ENCODE measurements around the gene DMXL1.

DNA sequence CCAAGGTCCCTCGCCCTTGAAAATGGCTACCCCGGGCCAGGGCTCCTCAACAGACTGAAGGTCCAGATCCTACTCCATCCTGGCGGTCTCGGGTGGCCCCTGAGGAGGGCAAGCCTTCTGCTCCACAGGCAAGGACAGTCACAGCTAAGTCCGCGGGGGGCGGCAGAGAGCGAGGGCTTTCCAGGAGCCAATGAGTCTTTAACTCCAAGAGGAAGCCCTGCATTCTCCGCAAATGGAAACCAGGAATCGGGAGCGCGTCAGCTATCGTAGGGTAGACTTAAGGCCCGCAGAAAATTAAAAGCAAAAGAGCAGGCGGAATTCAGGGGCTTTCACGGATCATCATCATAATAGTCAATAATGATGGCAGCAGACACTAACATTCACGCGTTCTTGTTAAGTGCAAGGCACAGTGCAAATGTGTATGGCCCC lies 197.1 kb downstream of the DMXL1 start:
- TF ChIP-seq TAF1 (IDR thresholded peaks at IDR 0.05; ENCODE audit: borderline replicate concordance, low read depth, low read length) (no peak), ELF1 (IDR thresholded peaks at IDR 0.05) (no peak), RXRA (IDR thresholded peaks at IDR 0.05; ENCODE audit: borderline replicate concordance, low read depth) (no peak), RAD21 (IDR thresholded peaks at IDR 0.05; ENCODE audit: low read length) (peak; percentile 5; the same call in 1 of the 2 replicates), GATA2 (CRISPR knock-in tag; IDR thresholded peaks at IDR 0.05) (no peak), CHD2 (IDR thresholded peaks at IDR 0.05; ENCODE audit: low read length, partially characterized antibody) (no peak), MXI1 (IDR thresholded peaks at IDR 0.05; ENCODE audit: low read depth, low read length) (no peak), RFX5 (IDR thresholded peaks at IDR 0.05; ENCODE audit: low read length) (peak; percentile 99), YY1 (IDR thresholded peaks at IDR 0.05; ENCODE audit: low read depth) (0 out of 2 replicates have a peak, but pooled peaks have one; percentile 18), EP300 (IDR thresholded peaks at IDR 0.05; ENCODE audit: borderline replicate concordance in 1 of 2, low read depth in 1 of 2, low read length in 1 of 2) (no peak), SMC3 (IDR thresholded peaks at IDR 0.05; ENCODE audit: low read depth, low read length) (peak; percentile 1; the same call in 1 of the 2 replicates)
- TF ChIP-seq, protein P1, sequence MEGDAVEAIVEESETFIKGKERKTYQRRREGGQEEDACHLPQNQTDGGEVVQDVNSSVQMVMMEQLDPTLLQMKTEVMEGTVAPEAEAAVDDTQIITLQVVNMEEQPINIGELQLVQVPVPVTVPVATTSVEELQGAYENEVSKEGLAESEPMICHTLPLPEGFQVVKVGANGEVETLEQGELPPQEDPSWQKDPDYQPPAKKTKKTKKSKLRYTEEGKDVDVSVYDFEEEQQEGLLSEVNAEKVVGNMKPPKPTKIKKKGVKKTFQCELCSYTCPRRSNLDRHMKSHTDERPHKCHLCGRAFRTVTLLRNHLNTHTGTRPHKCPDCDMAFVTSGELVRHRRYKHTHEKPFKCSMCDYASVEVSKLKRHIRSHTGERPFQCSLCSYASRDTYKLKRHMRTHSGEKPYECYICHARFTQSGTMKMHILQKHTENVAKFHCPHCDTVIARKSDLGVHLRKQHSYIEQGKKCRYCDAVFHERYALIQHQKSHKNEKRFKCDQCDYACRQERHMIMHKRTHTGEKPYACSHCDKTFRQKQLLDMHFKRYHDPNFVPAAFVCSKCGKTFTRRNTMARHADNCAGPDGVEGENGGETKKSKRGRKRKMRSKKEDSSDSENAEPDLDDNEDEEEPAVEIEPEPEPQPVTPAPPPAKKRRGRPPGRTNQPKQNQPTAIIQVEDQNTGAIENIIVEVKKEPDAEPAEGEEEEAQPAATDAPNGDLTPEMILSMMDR (IDR thresholded peaks at IDR 0.05), result peak; percentile 34
